H1 (cell line): Measurements from ENCODE around the gene MIEF2. TPM values are rescaled to one million over a fixed set of nuclear protein-coding genes. Genes with fewer than 3 reads are reported as not detected.

ENCODE experiments used
- CTCF ChIA-PET: fragments of 300-600 bp; sonication (Branson Sonifier 250); formaldehyde crosslinking; loops from one replicate; lab custom pipeline; 2021; ENCODE audit not compliant: partially characterized antibody; lab: Charles Lee
- POLR2A ChIA-PET: fragments of 300-600 bp; sonication (Branson Sonifier 250); formaldehyde crosslinking; loops from one replicate; lab custom pipeline; 2021; ENCODE audit warnings: inconsistent platforms; ENCODE audit not compliant: partially characterized antibody; lab: Charles Lee
- DNase-seq, 2 experiments: peaks; one replicate each; pipeline versions ENCODE4 v3.0.0 to v3.0.0-alpha.2; 2010 to 2022; ENCODE audit warnings: low spot score in 2 of 2, low read depth in 1 of 2, mixed read lengths in 1 of 2
- FAIRE-seq: peaks from 2 replicates; lab custom pipeline; 2011; peaks lifted over from hg19 to GRCh38; lab: Jason Lieb, UNC
- H2AFZ ChIP-seq: 2 replicates; pipeline ENCODE4 v1.8.1; 2012; ENCODE audit warnings: low read length, inconsistent platforms
- H2AK5ac ChIP-seq: 2 replicates; pipeline ENCODE4 v1.6.1; 2013; ENCODE audit warnings: low read depth, low read length
- H2BK120ac ChIP-seq: replicated peaks from 2 replicates; pipeline ENCODE3; 2013; ENCODE audit warnings: low read depth, low read length, inconsistent platforms
- H2BK12ac ChIP-seq: 2 replicates; pipeline ENCODE4 v1.6.1; 2013; ENCODE audit warnings: low read depth, low read length
- H2BK15ac ChIP-seq: 2 replicates; pipeline ENCODE4 v1.6.1; 2013; ENCODE audit warnings: low read length
- H2BK20ac ChIP-seq: 2 replicates; pipeline ENCODE4 v1.6.1; 2013; ENCODE audit warnings: low read length
- H2BK5ac ChIP-seq: 2 replicates; pipeline ENCODE4 v1.6.1; 2013; ENCODE audit warnings: low read depth, low read length
- H3K14ac ChIP-seq: 2 replicates; pipeline ENCODE4 v1.6.1; 2013; ENCODE audit warnings: inconsistent platforms; ENCODE audit not compliant: insufficient read length
- H3K18ac ChIP-seq: 2 replicates; pipeline ENCODE4 v1.6.1; 2013; ENCODE audit warnings: low read length; ENCODE audit errors: extremely low read depth
- H3K23ac ChIP-seq: 2 replicates; pipeline ENCODE4 v1.6.1; 2013; ENCODE audit warnings: inconsistent platforms; ENCODE audit not compliant: insufficient read length
- H3K23me2 ChIP-seq: 2 replicates; pipeline ENCODE4 v1.6.1; 2013; ENCODE audit warnings: low read depth, low read length
- H3K27ac ChIP-seq: 2 replicates; pipeline ENCODE4 v1.6.1; 2011; ENCODE audit warnings: low read depth, low read length, inconsistent platforms
- H3K27me3 ChIP-seq, 4 experiments: replicated peaks in 1 of 4; 1 replicate in 1 of 4; 2 replicates in 3 of 4; pipeline versions ENCODE4 v1.6.1 to v1.8.1; 2011 to 2013; ENCODE audit warnings: low read length in 3 of 4, mild to moderate bottlenecking in 3 of 4, inconsistent platforms in 2 of 4, mixed read lengths in 2 of 4, moderate library complexity in 1 of 4; ENCODE audit not compliant: control insufficient read depth in 3 of 4, insufficient read depth in 3 of 4; ENCODE audit errors: extremely low read depth in 1 of 4
- H3K36me3 ChIP-seq, 4 experiments: 2 replicates each; pipeline versions ENCODE4 v1.6.1 to v1.8.1; 2011 to 2013; ENCODE audit warnings: mild to moderate bottlenecking in 4 of 4, low read length in 3 of 4, moderate library complexity in 2 of 4, control low read depth in 1 of 4, inconsistent platforms in 1 of 4; ENCODE audit not compliant: insufficient read depth in 4 of 4, control insufficient read depth in 2 of 4
- H3K4ac ChIP-seq: replicated peaks from 2 replicates; pipeline ENCODE3; 2013; ENCODE audit warnings: low read length, low read depth, mixed read lengths, inconsistent platforms; ENCODE audit not compliant: insufficient read length
- H3K4me1 ChIP-seq, 4 experiments: replicated peaks in 1 of 4; 1 replicate in 1 of 4; 2 replicates in 3 of 4; pipeline versions ENCODE4 v1.6.1 to v1.8.1; 2011 to 2013; ENCODE audit warnings: low read length in 3 of 4, inconsistent platforms in 2 of 4, mixed read lengths in 1 of 4; ENCODE audit not compliant: insufficient read depth in 4 of 4, control insufficient read depth in 3 of 4
- H3K4me2 ChIP-seq, 2 experiments: 2 replicates each; pipeline versions ENCODE4 v1.6.1 to v1.8.1; 2011 to 2013; ENCODE audit warnings: low read depth in 2 of 2, low read length in 2 of 2, control low read depth in 1 of 2, inconsistent platforms in 1 of 2, mild to moderate bottlenecking in 1 of 2; ENCODE audit not compliant: insufficient read depth in 1 of 2
- H3K4me3 ChIP-seq, 4 experiments: fragments of 200-600, 300-600 bp in 1 of 4; sonication (generic), shearing (Covaris generic), sonication (Bioruptor Twin) in 1 of 4; 2 replicates each; pipeline versions ENCODE4 v1.5.1 to v1.8.1; 2011 to 2016; ENCODE audit warnings: low read length in 4 of 4, low read depth in 3 of 4, control low read depth in 2 of 4, inconsistent platforms in 2 of 4, mild to moderate bottlenecking in 2 of 4, mixed read lengths in 1 of 4, moderate library complexity in 1 of 4; ENCODE audit not compliant: insufficient read depth in 2 of 4; ENCODE audit errors: extremely low read depth in 1 of 4
- H3K56ac ChIP-seq: replicated peaks from 2 replicates; pipeline ENCODE3; 2013; ENCODE audit warnings: low read depth, mild to moderate bottlenecking, mixed read lengths, low read length, inconsistent platforms; ENCODE audit not compliant: insufficient read length
- H3K79me1 ChIP-seq: 2 replicates; pipeline ENCODE4 v1.6.1; 2013; ENCODE audit warnings: low read depth, low read length, control low read depth
- H3K79me2 ChIP-seq, 2 experiments: 2 replicates each; pipeline versions ENCODE4 v1.6.1 to v1.8.1; 2012 to 2013; ENCODE audit warnings: low read length in 2 of 2, mild to moderate bottlenecking in 2 of 2, inconsistent platforms in 1 of 2; ENCODE audit not compliant: insufficient read depth in 2 of 2, control insufficient read depth in 1 of 2
- H3K9ac ChIP-seq, 4 experiments: replicated peaks in 1 of 4; 1 replicate in 1 of 4; 2 replicates in 3 of 4; pipeline versions ENCODE4 v1.6.1 to v1.8.1; 2011 to 2013; ENCODE audit warnings: low read depth in 3 of 4, low read length in 3 of 4, control low read depth in 2 of 4, mild to moderate bottlenecking in 2 of 4, moderate library complexity in 2 of 4, inconsistent platforms in 1 of 4; ENCODE audit errors: extremely low read depth in 1 of 4
- H3K9me3 ChIP-seq, 2 experiments: 2 replicates each; pipeline versions ENCODE4 v1.6.1 to v1.8.1; 2012 to 2013; ENCODE audit warnings: mild to moderate bottlenecking in 2 of 2, moderate library complexity in 2 of 2, control low read depth in 1 of 2, inconsistent platforms in 1 of 2, low read depth in 1 of 2, low read length in 1 of 2, mixed read lengths in 1 of 2; ENCODE audit not compliant: insufficient read depth in 2 of 2
- H4K20me1 ChIP-seq, 2 experiments: replicated peaks in 1 of 2; 2 replicates each; pipeline versions ENCODE3 to v1.8.1; 2011 to 2013; ENCODE audit warnings: inconsistent platforms in 2 of 2, low read length in 2 of 2, mild to moderate bottlenecking in 1 of 2; ENCODE audit not compliant: insufficient read depth in 2 of 2, control insufficient read depth in 1 of 2
- H4K5ac ChIP-seq: 2 replicates; pipeline ENCODE4 v1.6.1; 2013; ENCODE audit warnings: low read length, low read depth, mixed read lengths, inconsistent platforms; ENCODE audit not compliant: insufficient read length
- H4K8ac ChIP-seq: 2 replicates; pipeline ENCODE4 v1.8.0; 2013; ENCODE audit warnings: mild to moderate bottlenecking, moderate library complexity, low read length, inconsistent platforms; ENCODE audit not compliant: insufficient read depth; ENCODE audit errors: extremely low read depth
- H4K91ac ChIP-seq: replicated peaks from 2 replicates; pipeline ENCODE3; 2013; ENCODE audit warnings: low read length, mixed read lengths, inconsistent platforms; ENCODE audit not compliant: insufficient read length
- CTBP2 ChIP-seq: IDR thresholded peaks from 2 replicates; pipeline ENCODE4 v1.7.0; 2011; ENCODE audit warnings: borderline replicate concordance, mild to moderate bottlenecking, moderate library complexity, mixed read lengths, low read length; ENCODE audit not compliant: insufficient read depth, insufficient read length
- CTCF ChIP-seq, 3 experiments: IDR thresholded peaks; 1 replicate in 2 of 3; 2 replicates in 1 of 3; pipeline versions ENCODE4 v1.5.1 to v1.6.1; 2011; ENCODE audit warnings: low read length in 3 of 3, mild to moderate bottlenecking in 3 of 3, inconsistent platforms in 2 of 3, low read depth in 1 of 3, moderate library complexity in 1 of 3; ENCODE audit not compliant: insufficient read depth in 1 of 3; ENCODE audit errors: control extremely low read depth in 1 of 3
- FOSL1 ChIP-seq: IDR thresholded peaks from 2 replicates; pipeline ENCODE4 v1.6.1; 2011; ENCODE audit warnings: mild to moderate bottlenecking, low read depth, low read length, moderate library complexity; ENCODE audit not compliant: insufficient read depth
- PHF8 ChIP-seq: fragments of 200-600 bp; sonication (generic); conservative IDR thresholded peaks from 2 replicates; pipeline ENCODE4 v1.7.1; 2012; ENCODE audit warnings: low read depth, mild to moderate bottlenecking, inconsistent platforms, low read length, moderate library complexity
- SIN3A ChIP-seq, 2 experiments: IDR thresholded peaks in 1 of 2; conservative IDR thresholded peaks in 1 of 2; 2 replicates each; pipeline ENCODE4 v1.6.1; 2011 to 2012; ENCODE audit warnings: low read length in 2 of 2, improper control_type of control experiment in 1 of 2, low read depth in 1 of 2, mild to moderate bottlenecking in 1 of 2
- SIX5 ChIP-seq: IDR thresholded peaks from 2 replicates; pipeline ENCODE4 v1.6.1; 2011; ENCODE audit warnings: mild to moderate bottlenecking, low read depth, low read length
- SRF ChIP-seq: IDR thresholded peaks from 2 replicates; pipeline ENCODE4 v1.6.1; 2011; ENCODE audit warnings: mild to moderate bottlenecking, low read depth, low read length, moderate library complexity
- WGBS, 2 experiments: shearing (Covaris generic) in 1 of 2; methylation state at CpG; one replicate each; pipeline versions ENCODE4 v1.1.6 to v1.1.7; 2013 to 2015; ENCODE audit warnings: low lambda C conversion rate in 2 of 2, mixed read lengths in 2 of 2, inconsistent platforms in 1 of 2, low coverage in 1 of 2, missing lambda C conversion rate in 1 of 2; ENCODE audit not compliant: insufficient replicate concordance in 2 of 2, insufficient coverage in 1 of 2, insufficient read length in 1 of 2; ENCODE audit errors: extremely low coverage in 1 of 2, missing lambda C conversion rate in 1 of 2; 5-methylcytosine and 5-hydroxymethylcytosine counted together
- polyA plus RNA-seq, 7 experiments: library from polyadenylated mRNA; depleted of rRNA in 3 of 7; stranded (reverse) in 5 of 7; unstranded in 2 of 7; fragments of >200 nt in 5 of 7; fragments of 200-250 nt in 2 of 7; gene quantifications; 1 replicate in 5 of 7; 2 replicates in 1 of 7; 4 replicates in 1 of 7; pipeline versions ENCODE4 v1.2.1 to v1.2.3, GENCODE V29; 2011 to 2013; ENCODE audit warnings: missing spikeins in 2 of 7, mixed read lengths in 2 of 7
- total RNA-seq: library from RNA; stranded (reverse); fragmentation: NEBNext Ultra II Directional; extraction: Animal tissue kit (Norgen Biotek cat#: 25700); gene quantifications from 2 replicates; pipeline ENCODE4 v1.2.1, GENCODE V29; 2021

Gene MIEF2
- total and polyA plus RNA-seq, 2 of the 8 experiments (the other 6 are each of a cell fraction or from before 2014, with no cell fraction given): 9.9 to 24.9 TPM

- 94% methylated on average over 14 of the region's 15 CpGs; no CpG with 5 or more reads in 1 of the 2 experiments for WGBS, 2 experiments
- TF ChIP-seq SIX5: no peak
- no peak for TF ChIP-seq CTCF (IDR thresholded peaks at IDR 0.05; ENCODE audit: control extremely low read depth in 1 of 3, insufficient read depth in 1 of 3, low read depth in 1 of 3, low read length in 3 of 3)
- TF ChIP-seq SRF: no peak
- TF ChIP-seq CTBP2: no peak
- TF ChIP-seq SIN3A (conservative IDR thresholded peaks at IDR 0.05 in 1 of 2, IDR thresholded peaks at IDR 0.05 in 1 of 2; ENCODE audit: low read depth in 1 of 2, low read length in 2 of 2): no peak
- TF ChIP-seq PHF8: no peak
- no peak for TF ChIP-seq FOSL1
Measured at GRCh38 chr17:18291718-18292540, 31.5 kb downstream of the MIEF2 start.

More at GRCh38 chr17:18291718-18292540, 31.5 kb downstream of the MIEF2 start:
- FAIRE-seq: no peak
- no peak for DNase-seq
- Histone ChIP-seq H3K36me3 (peaks cover 37 to 69% (median 55%) of the 10 kb centered on the region in 4 experiments), H2BK120ac (no peak overlapping the region), H4K8ac (no peak overlapping the region), H4K5ac (no peak overlapping the region), H3K9me3 (no peaks in the 10 kb centered on the region), H2BK5ac (no peak overlapping the region), H3K18ac (no peak overlapping the region), H2BK15ac (no peak overlapping the region), H3K14ac (no peak overlapping the region), H3K79me2 (no peaks in the 10 kb centered on the region), H2AFZ (no peak overlapping the region), H3K4ac (no peak overlapping the region), H2BK12ac (no peak overlapping the region), H3K9ac (no peak overlapping the region), H3K4me1 (no peaks in the 10 kb centered on the region), H2AK5ac (no peak overlapping the region), H3K79me1 (no peaks in the 10 kb centered on the region; the same call in 1 of the 2 replicates), H3K23ac (no peak overlapping the region), H4K20me1 (peaks cover 0 to 4% of the 10 kb centered on the region in 2 experiments), H2BK20ac (no peak overlapping the region), H3K27ac (no peak overlapping the region), H3K4me2 (no peak overlapping the region), H3K27me3 (no peaks in the 10 kb centered on the region), H3K23me2 (no peaks in the 10 kb centered on the region), H4K91ac (no peak overlapping the region), H3K4me3 (no peak overlapping the region), H3K56ac (no peak overlapping the region)
- ChIA-PET POLR2A (interaction anchor here (0.7 to 2.0 kb wide), 4 partner anchors 10 to 89 kb away, joined by 3 to 6 read pairs (median 4); no protein-coding TSS in a partner anchor), CTCF (no interaction called here)
